Breast epithelium (tissue), 4 donors: ENCODE results near the gene PLA2G3. TPM values are rescaled to one million over a fixed set of nuclear protein-coding genes. Genes with fewer than 3 reads are reported as not detected.

ENCODE experiments used
- DNase-seq, 2 donors: peaks; one replicate each; pipeline ENCODE4 v3.0.0-alpha.2; 2019; ENCODE audit warnings: low spot score in 2 of 2
- H3K27ac ChIP-seq, 2 donors: fragments of 200-600 bp; sonication (generic) in 1 of 2; one replicate each; pipeline ENCODE4 v1.5.1; 2016 to 2019; ENCODE audit warnings: mild to moderate bottlenecking in 1 of 2
- H3K27me3 ChIP-seq, 2 donors: fragments of 200-600 bp; sonication (generic) in 1 of 2; one replicate each; pipeline versions ENCODE4 v1.5.1 to v1.6.0; 2017 to 2019; ENCODE audit warnings: control low read depth in 1 of 2, mild to moderate bottlenecking in 1 of 2
- H3K36me3 ChIP-seq: fragments of 200-600 bp; one replicate; pipeline ENCODE4 v1.5.1; 2019
- H3K4me1 ChIP-seq, 2 donors: fragments of 200-600 bp; sonication (generic); one replicate each; pipeline ENCODE4 v1.5.1; 2016 to 2019; ENCODE audit warnings: control low read depth in 1 of 2
- H3K4me3 ChIP-seq, 3 donors: fragments of 200-600 bp; sonication (generic); 1 replicate in 2 of 3; 2 replicates in 1 of 3; pipeline ENCODE4 v1.5.1; 2016 to 2019; ENCODE audit warnings: mild to moderate bottlenecking in 3 of 3, moderate library complexity in 2 of 3
- H3K9me3 ChIP-seq, 2 donors: fragments of 200-600 bp; sonication (generic) in 1 of 2; one replicate each; pipeline ENCODE4 v1.5.1; 2016 to 2019; ENCODE audit warnings: control low read depth in 1 of 2
- CTCF ChIP-seq, 3 donors: fragments of 450-650 bp; IDR thresholded peaks; one replicate each; pipeline ENCODE4 v1.5.1; 2016 to 2017; ENCODE audit warnings: antibody characterized with exemption in 3 of 3, mild to moderate bottlenecking in 3 of 3, moderate library complexity in 3 of 3
- POLR2A ChIP-seq: fragments of 450-650 bp; IDR thresholded peaks from one replicate; pipeline ENCODE4 v1.6.1; 2016; ENCODE audit warnings: antibody characterized with exemption, mild to moderate bottlenecking, moderate library complexity
- POLR2AphosphoS5 ChIP-seq, 3 donors: sonication (generic); formaldehyde crosslinking; IDR thresholded peaks; one replicate each; pipeline ENCODE4 v1.6.1; 2017; ENCODE audit warnings: antibody characterized with exemption in 3 of 3
- intact Hi-C: fragments of 100-400 bp; cut with DNase I; formaldehyde crosslinking; loops from one replicate; pipeline ENCODE4 v1.15.1; 2023; ENCODE audit warnings: low total_unique reads
- total RNA-seq, 3 donors: library from RNA; depleted of rRNA; stranded (reverse); fragments of >200 nt; gene quantifications; one replicate each; pipeline ENCODE4 v1.1.0, GENCODE V29; 2016

PLA2G3 gene
- total RNA-seq, 3 donors from 2014 or later, result not detected

DNA sequence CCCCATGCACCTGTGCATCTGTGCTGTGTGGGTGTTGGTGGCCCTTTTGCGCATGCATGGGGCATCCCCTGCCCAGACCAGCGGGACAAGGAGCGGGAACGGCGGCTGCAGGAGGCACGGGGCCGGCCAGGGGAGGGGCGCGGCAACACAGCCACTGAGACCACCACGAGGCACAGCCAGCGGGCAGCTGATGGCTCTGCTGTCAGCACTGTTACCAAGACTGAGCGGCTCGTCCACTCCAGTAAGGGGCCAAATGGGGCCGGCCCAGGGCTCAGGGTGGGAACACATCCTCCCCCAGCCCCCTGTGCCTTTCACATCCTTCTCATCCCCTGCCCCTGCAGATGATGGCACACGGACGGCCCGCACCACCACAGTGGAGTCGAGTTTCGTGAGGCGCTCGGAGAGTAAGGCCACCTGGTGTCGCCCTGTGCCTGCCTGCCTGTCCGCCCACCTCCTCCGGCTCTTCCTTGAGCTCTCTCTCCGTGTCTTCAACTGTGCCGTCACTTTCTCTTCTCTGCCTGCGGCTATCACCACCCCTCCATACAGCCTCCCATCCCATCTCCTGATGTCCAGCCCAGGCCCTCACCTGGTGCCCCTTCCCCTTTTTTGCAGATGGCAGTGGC is 43.5 kb downstream of the PLA2G3 start:
- Histone ChIP-seq H3K36me3 (peaks cover 7% of the 10 kb centered on the region), H3K27ac (no peak overlapping the region), H3K27me3 (no peaks in the 10 kb centered on the region), H3K4me3 (no peak overlapping the region), H3K4me1 (no peaks in the 10 kb centered on the region), H3K9me3 (no peaks in the 10 kb centered on the region)
- TF ChIP-seq CTCF (IDR thresholded peaks at IDR 0.05) (no peak), POLR2A (no peak), POLR2AphosphoS5 (IDR thresholded peaks at IDR 0.05) (no peak)
- intact Hi-C loops, result no loop called here
- no peak for DNase-seq

DNA sequence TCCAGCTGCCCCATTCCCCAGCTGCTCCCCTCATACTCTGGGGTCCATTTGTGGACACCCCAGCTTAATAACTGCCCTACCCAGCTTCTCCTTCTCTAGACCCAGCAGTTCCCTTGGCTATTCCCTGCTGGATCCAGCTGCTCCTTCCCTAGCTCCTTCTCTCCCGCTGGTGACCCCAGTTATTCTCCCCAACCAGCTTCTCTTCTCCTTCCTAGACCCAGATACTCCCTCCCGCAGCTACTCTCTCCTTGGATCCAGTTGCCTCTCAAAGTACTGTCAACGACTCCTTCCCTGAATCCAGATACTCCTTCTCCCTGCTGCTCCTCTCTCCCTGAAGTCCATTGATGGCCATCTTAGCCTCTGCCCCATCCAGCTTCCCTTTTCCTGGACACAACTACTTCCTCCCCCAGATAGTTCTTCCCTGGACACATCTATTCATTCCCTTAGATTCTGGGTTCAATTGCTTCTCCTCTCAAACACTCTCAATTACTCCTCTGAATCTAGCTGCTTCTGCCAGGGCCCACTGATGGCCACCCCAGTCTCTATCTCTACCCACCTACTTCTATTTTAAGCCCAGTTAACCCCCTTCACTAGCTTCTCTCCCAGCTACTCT is 44.6 kb downstream of the PLA2G3 start:
- no peaks in the 10 kb centered on the region for H3K4me1 ChIP-seq
- no peaks in the 10 kb centered on the region for H3K27me3 ChIP-seq
- TF ChIP-seq CTCF (IDR thresholded peaks at IDR 0.05), result no peak
- no peak for TF ChIP-seq POLR2AphosphoS5 (IDR thresholded peaks at IDR 0.05)
- TF ChIP-seq POLR2A, result no peak
- no peaks in the 10 kb centered on the region for H3K9me3 ChIP-seq
- H3K27ac ChIP-seq, result peak overlapping the region in 1 of 2 donors; percentile 5
- no peak for DNase-seq
- H3K4me3 ChIP-seq, result no peak overlapping the region
- intact Hi-C loops, result no loop called here
- peaks cover 7% of the 10 kb centered on the region for H3K36me3 ChIP-seq

- H3K27ac ChIP-seq, result no peak overlapping the region
- no peaks in the 10 kb centered on the region for H3K9me3 ChIP-seq
- H3K36me3 ChIP-seq, result peaks cover 7% of the 10 kb centered on the region
- H3K27me3 ChIP-seq, result no peaks in the 10 kb centered on the region
- H3K4me1 ChIP-seq, result no peaks in the 10 kb centered on the region
- intact Hi-C loops, result no loop called here
- TF ChIP-seq CTCF (IDR thresholded peaks at IDR 0.05), result no peak
- no peak for TF ChIP-seq POLR2AphosphoS5 (IDR thresholded peaks at IDR 0.05)
- DNase-seq, result no peak
- no peak overlapping the region for H3K4me3 ChIP-seq
Observed at GRCh38 chr22:31094741-31095140, 45.6 kb downstream of the PLA2G3 start.

DNA sequence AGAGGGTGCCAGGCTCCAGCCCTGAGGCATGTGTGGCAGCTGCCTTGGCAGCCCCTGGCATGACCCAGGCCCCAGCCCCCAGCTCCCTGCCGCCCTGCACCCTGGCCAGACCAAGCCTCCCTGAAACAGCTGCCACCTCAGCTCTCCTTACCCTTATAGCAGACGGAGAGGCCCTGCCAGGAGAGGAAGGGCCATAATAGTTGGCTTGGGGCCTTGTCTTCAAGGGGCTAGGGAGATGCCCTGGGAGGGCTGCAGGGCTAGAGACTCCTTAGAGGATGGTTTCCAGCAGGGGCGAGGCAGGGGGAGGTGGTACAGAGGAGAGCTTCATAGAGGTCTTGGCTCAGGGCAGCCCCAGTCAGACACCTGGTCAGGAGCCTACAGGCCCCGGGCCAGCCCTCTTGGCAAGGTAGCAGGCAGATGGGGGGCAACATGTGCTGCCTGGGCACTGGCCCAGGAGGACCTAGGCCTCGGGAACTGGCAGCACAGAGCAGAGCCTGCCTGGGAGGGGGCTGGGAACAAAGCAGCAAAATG is 46.2 kb downstream of the PLA2G3 start:
- intact Hi-C loops, result no loop called here
- Histone ChIP-seq H3K27me3 (no peaks in the 10 kb centered on the region), H3K4me3 (no peak overlapping the region), H3K4me1 (no peaks in the 10 kb centered on the region), H3K27ac (no peak overlapping the region), H3K9me3 (no peaks in the 10 kb centered on the region), H3K36me3 (peaks cover 7% of the 10 kb centered on the region)
- DNase-seq, result no peak
- TF ChIP-seq POLR2AphosphoS5 (IDR thresholded peaks at IDR 0.05), result no peak
- TF ChIP-seq CTCF (IDR thresholded peaks at IDR 0.05), result no peak
- no peak for TF ChIP-seq POLR2A

DNA sequence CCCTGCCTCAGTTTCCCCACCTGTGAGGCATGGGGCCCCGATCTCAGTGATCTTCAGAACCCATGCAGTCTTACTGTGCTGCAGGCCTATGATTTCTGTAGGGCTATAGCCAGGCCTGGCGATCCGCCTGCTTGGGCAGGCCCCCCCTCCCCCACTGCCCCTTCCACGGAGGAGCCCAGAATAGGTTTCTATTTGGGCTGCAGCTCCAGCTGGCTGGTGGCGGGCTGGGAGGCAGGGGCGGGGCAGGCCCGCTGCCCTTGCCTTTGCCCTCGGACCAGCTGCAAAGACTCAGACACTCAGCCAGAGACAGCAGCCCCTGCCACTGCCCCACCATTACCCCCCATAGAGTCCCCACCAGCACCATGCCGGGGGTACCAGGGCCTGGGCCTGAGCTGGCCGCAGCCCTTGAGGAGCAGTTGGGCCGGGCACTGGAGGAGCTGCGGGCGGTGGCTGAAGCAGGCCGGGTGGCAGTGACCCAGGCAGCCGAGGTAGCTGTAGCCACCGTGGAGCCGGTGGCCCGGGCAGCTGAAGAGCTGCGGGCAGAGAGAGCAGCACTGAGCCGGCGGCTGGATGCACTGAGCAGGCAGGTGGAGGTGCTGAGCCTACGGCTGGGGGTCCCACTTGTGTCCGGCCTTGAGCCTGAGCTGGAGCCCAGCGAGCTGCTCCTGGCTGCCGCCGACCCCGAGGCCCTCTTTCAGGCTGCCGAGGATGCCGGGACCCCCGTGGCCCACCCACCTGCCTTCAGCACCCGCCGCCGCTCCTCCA is 47.0 kb downstream of the PLA2G3 start:
- TF ChIP-seq POLR2A (no peak), CTCF (IDR thresholded peaks at IDR 0.05) (no peak), POLR2AphosphoS5 (IDR thresholded peaks at IDR 0.05) (no peak)
- intact Hi-C loops, result no loop called here
- H3K36me3 ChIP-seq, result peaks cover 9% of the 10 kb centered on the region
- no peaks in the 10 kb centered on the region for H3K9me3 ChIP-seq
- H3K27me3 ChIP-seq, result no peaks in the 10 kb centered on the region
- no peak for DNase-seq
- no peak overlapping the region for H3K4me3 ChIP-seq
- no peaks in the 10 kb centered on the region for H3K4me1 ChIP-seq
- H3K27ac ChIP-seq, result peak overlapping the region in 1 of 2 donors; percentile 20
